ENCODE results near the gene CEP350. TPM values are rescaled to one million over a fixed set of nuclear protein-coding genes. Genes with fewer than 3 reads are reported as not detected.

CEP350 gene
- polyA plus RNA-seq, 1 of the 3 experiments (the other 2 are of a cell fraction): 2.9 TPM

GRCh38 chr1:180103819-180104218 lies 149.2 kb downstream of the CEP350 start (continued):
- TF ChIP-seq TEAD4 (IDR thresholded peaks at IDR 0.05; ENCODE audit: borderline replicate concordance, insufficient read depth): no peak
- no peak for TF ChIP-seq TAF1 (IDR thresholded peaks at IDR 0.05; ENCODE audit: borderline replicate concordance, low read depth, low read length)
- no peak for TF ChIP-seq POLR2AphosphoS5 (IDR thresholded peaks at IDR 0.05; ENCODE audit: low read depth, low read length)
- no peak for TF ChIP-seq RCOR1 (IDR thresholded peaks at IDR 0.05; ENCODE audit: low read length)
- TF ChIP-seq FOXM1 (IDR thresholded peaks at IDR 0.05; ENCODE audit: low read depth): no peak

- no peak overlapping the region for H2AFZ ChIP-seq (ENCODE audit: low read depth)
- ChIA-PET POLR2A (no interaction called here), CTCF (interaction anchor here (0.6 kb wide), 1 partner anchor 109 kb away, joined by 3 read pairs; no protein-coding TSS in a partner anchor)
- H3K4me3 ChIP-seq (ENCODE audit: low read depth in 2 of 2, low read length in 1 of 2): no peak overlapping the region
- DNase-seq: no peak
- no peaks in the 10 kb centered on the region for H3K9me3 ChIP-seq
- H3F3A ChIP-seq (replicated peaks; ENCODE audit: insufficient read depth): peaks cover 8% of the 10 kb centered on the region
- H3K4me1 ChIP-seq (ENCODE audit: control insufficient read depth in 1 of 2, insufficient read depth in 2 of 2, low read depth in 1 of 2, low read length in 1 of 2): no peaks in the 10 kb centered on the region; a peak in 1 of 4 replicates
- H4K20me1 ChIP-seq (ENCODE audit: insufficient read depth): no peaks in the 10 kb centered on the region
- H3K36me3 ChIP-seq (replicated peaks in 1 of 2; ENCODE audit: control insufficient read depth in 1 of 2, insufficient read depth in 2 of 2, low read length in 1 of 2): peaks cover 15 to 46% of the 10 kb centered on the region in 2 experiments
- H3K4me2 ChIP-seq: no peak overlapping the region
- WGBS (ENCODE audit: low lambda C conversion rate): 92% methylated on average over 2 of the region's 2 CpGs
- H3K9ac ChIP-seq: no peak overlapping the region
- TF ChIP-seq JUND (IDR thresholded peaks at IDR 0.05): no peak
- TF ChIP-seq EZH2phosphoT487 (IDR thresholded peaks at IDR 0.05; ENCODE audit: borderline replicate concordance, low read depth): no peak
- no peak for TF ChIP-seq USF1 (IDR thresholded peaks at IDR 0.05; ENCODE audit: borderline replicate concordance, low read depth)
- TF ChIP-seq TCF12 (IDR thresholded peaks at IDR 0.05): no peak
- no peak for TF ChIP-seq TEAD4 (IDR thresholded peaks at IDR 0.05; ENCODE audit: borderline replicate concordance, insufficient read depth)
- no peak for TF ChIP-seq MEF2A (IDR thresholded peaks at IDR 0.05; ENCODE audit: borderline replicate concordance, low read depth)
- no peak overlapping the region for H3K27ac ChIP-seq (ENCODE audit: low read depth in 2 of 2, low read length in 1 of 2)
- H3K27me3 ChIP-seq (ENCODE audit: insufficient read depth): no peaks in the 10 kb centered on the region
- no peaks in the 10 kb centered on the region for H3K79me2 ChIP-seq (ENCODE audit: insufficient read depth)
- H3K9me2 ChIP-seq: no peaks in the 10 kb centered on the region
Observed at GRCh38 chr1:180112091-180112490, 157.5 kb downstream of the CEP350 start.

- Histone ChIP-seq H3K9ac (no peak overlapping the region), H2AFZ (ENCODE audit: low read depth) (no peak overlapping the region), H3K9me3 (no peaks in the 10 kb centered on the region), H3K9me2 (no peaks in the 10 kb centered on the region), H3F3A (replicated peaks; ENCODE audit: insufficient read depth) (peaks cover 8% of the 10 kb centered on the region), H3K4me3 (ENCODE audit: low read depth in 2 of 2, low read length in 1 of 2) (no peak overlapping the region), H3K4me2 (no peak overlapping the region), H3K4me1 (ENCODE audit: control insufficient read depth in 1 of 2, insufficient read depth in 2 of 2, low read depth in 1 of 2, low read length in 1 of 2) (no peaks in the 10 kb centered on the region; a peak in 1 of 4 replicates), H3K27ac (ENCODE audit: low read depth in 2 of 2, low read length in 1 of 2) (peak overlapping the region in 1 of 2 experiments; percentile 75; a peak in 2 of 4 replicates), H3K36me3 (replicated peaks in 1 of 2; ENCODE audit: control insufficient read depth in 1 of 2, insufficient read depth in 2 of 2, low read length in 1 of 2) (peaks cover 15 to 46% of the 10 kb centered on the region in 2 experiments), H3K27me3 (ENCODE audit: insufficient read depth) (no peaks in the 10 kb centered on the region), H3K79me2 (ENCODE audit: insufficient read depth) (no peaks in the 10 kb centered on the region), H4K20me1 (ENCODE audit: insufficient read depth) (no peaks in the 10 kb centered on the region)
- no peak for DNase-seq
- POLR2A ChIA-PET: no interaction called here
- WGBS (ENCODE audit: low lambda C conversion rate): 91% methylated on average over 2 of the region's 2 CpGs
- TF ChIP-seq GATA2 (CRISPR knock-in tag; IDR thresholded peaks at IDR 0.05) (no peak), NFIC (IDR thresholded peaks at IDR 0.05; ENCODE audit: borderline replicate concordance) (peak; percentile 28; the same call in 1 of the 2 replicates), CTCF (IDR thresholded peaks at IDR 0.05) (no peak), REST (IDR thresholded peaks at IDR 0.05; ENCODE audit: low read depth, low read length) (no peak), PBX3 (IDR thresholded peaks at IDR 0.05) (peak; percentile 23; the same call in 1 of the 2 replicates), TCF12 (IDR thresholded peaks at IDR 0.05) (peak; percentile 54; the same call in 1 of the 2 replicates)
- CTCF ChIA-PET: interaction anchor here (0.8 to 1.7 kb wide), 3 partner anchors 9 to 33 kb away, joined by 3 to 4 read pairs (median 3); no protein-coding TSS in a partner anchor
Observed at GRCh38 chr1:180112984-180113647, 158.5 kb downstream of the CEP350 start.

Measured in SK-N-SH (cell line).